Heart right ventricle (tissue), 16 donors: Measurements from ENCODE around the gene CCDC39. TPM values are rescaled to one million over a fixed set of nuclear protein-coding genes. Genes with fewer than 3 reads are reported as not detected.

ENCODE experiments used
- ATAC-seq, 8 donors: fragments of 200-7000 bp; cut with Tn5 transposase; one replicate each; pipeline ENCODE4 v1.9.1; 2020; ENCODE audit warnings: mild to moderate bottlenecking in 8 of 8, moderate library complexity in 8 of 8, moderate number of reproducible peaks in 1 of 8
- DNase-seq, 2 donors: peaks; one replicate each; pipeline ENCODE4 v3.0.0-alpha.2; 2020
- H3K27ac ChIP-seq, 10 donors: fragments of 200-600 bp; sonication (generic) in 2 of 10; one replicate each; pipeline versions ENCODE4 v1.5.0 to v1.8.0; 2020 to 2022; ENCODE audit warnings: mild to moderate bottlenecking in 3 of 10
- H3K27me3 ChIP-seq, 7 donors: fragments of 200-600 bp; one replicate each; pipeline ENCODE4 v1.8.0; 2021 to 2022; ENCODE audit warnings: mild to moderate bottlenecking in 2 of 7
- H3K36me3 ChIP-seq, 9 donors: fragments of 200-600 bp; sonication (generic) in 1 of 9; one replicate each; pipeline versions ENCODE4 v1.5.0 to v1.8.0; 2020 to 2022; ENCODE audit warnings: mild to moderate bottlenecking in 2 of 9
- H3K4me1 ChIP-seq, 9 donors: fragments of 200-600 bp; sonication (generic) in 1 of 9; one replicate each; pipeline versions ENCODE4 v1.5.0 to v1.8.0; 2020 to 2022; ENCODE audit warnings: mild to moderate bottlenecking in 4 of 9
- H3K4me3 ChIP-seq, 10 donors: fragments of 200-600 bp; sonication (generic) in 2 of 10; one replicate each; pipeline versions ENCODE4 v1.5.0 to v1.8.0; 2020 to 2022; ENCODE audit warnings: mild to moderate bottlenecking in 7 of 10, moderate library complexity in 2 of 10
- H3K9me3 ChIP-seq, 11 donors: fragments of 200-600 bp in 10 of 11; sonication (generic) in 2 of 11; one replicate each; pipeline versions ENCODE4 v1.5.0 to v1.8.0; 2013 to 2022; ENCODE audit warnings: mild to moderate bottlenecking in 2 of 11, control low read depth in 1 of 11, moderate library complexity in 1 of 11
- WGBS, 2 donors: extraction: QIAGEN DNeasy Blood & Tissue Kit; methylation state at CpG; one replicate each; pipeline ENCODE4 v1.1.7; 2013; ENCODE audit warnings: inconsistent platforms in 1 of 2; 5-methylcytosine and 5-hydroxymethylcytosine counted together
- intact Hi-C, 10 donors: fragments of 100-400 bp; cut with DNase I; formaldehyde crosslinking; loops; one replicate each; pipeline versions ENCODE4 v1.11.1 to v1.14.2; 2022
- polyA plus RNA-seq, 2 donors: library from polyadenylated mRNA; stranded (reverse); fragments of 200-250 nt; gene quantifications; one replicate each; pipeline ENCODE4 v1.2.3, GENCODE V29; 2013
- total RNA-seq, 10 donors: library from RNA; stranded (reverse); fragmentation: NEBNext Ultra II Directional in 3 of 10; extraction: Animal tissue kit (Norgen Biotek cat#: 25700) in 3 of 10; gene quantifications; one replicate each; pipeline versions ENCODE4 v1.2.1 to v1.2.4, GENCODE V29; 2021 to 2023
- TF ChIP-seq, protein P1 (sequence below), 9 donors: fragments of 200-600 bp; sonication (generic) in 2 of 9; IDR thresholded peaks; one replicate each; pipeline versions ENCODE4 v1.5.0 to v1.8.0; 2021 to 2022; ENCODE audit warnings: antibody characterized with exemption in 9 of 9, mild to moderate bottlenecking in 5 of 9, moderate library complexity in 1 of 9
- donor health status: Arrhythmogenic right ventricular cardiomyopathy.
- donor health status: ischemic (EF 13 %, LVEDD 7.1; RV severe dilation, severe dysfunction).
- donor health status: healthy with polysubstance abuse.
- donor health status: DM: no; HTN: yes; CAD: no.
- donor health status: DM: no; HTN: no; CAD: no.
- donor health status: ischemic (EF 25% LVEDD 6.9; RV normal size, moderate dysfunction).
- donor health status: ischemic (EF 25% LVEDD 5.7; RV mildly dilated, moderate dysfunction).
- donor health status: healthy.
- donor health status: DM: yes; HTN: yes; CAD: no.
- donor health status: Ischemic cardiomyopathy.
- donor health status: ischemic (EF 35%, LVEDD 5.7; RV mildly dilated, moderate dysfunction).
- donor health status: nonischemic (EF 11% LVEDD 7.7; RV severe dilation, severe dysfunction).
- donor health status: DM: yes; HTN: yes; CAD: no.
- donor health status: PGD.
- donor health status: ischemic (EF 29% LVEDD 5.4; RV normal size, mild dysfunction).
- donor health status: nonischemic (EF 23%, LVEDD 6.1; RV moderate dilation, normal function).

The CCDC39 gene
- total and polyA plus RNA-seq, 12 donors = 0.15 TPM; not detected in 11

- ATAC-seq (no peak), DNase-seq (no peak)
- no peak overlapping the region for H3K27ac ChIP-seq
- intact Hi-C loops = no loop called here
- H3K4me1 ChIP-seq = no peaks in the 10 kb centered on the region
- TF ChIP-seq, protein P1, sequence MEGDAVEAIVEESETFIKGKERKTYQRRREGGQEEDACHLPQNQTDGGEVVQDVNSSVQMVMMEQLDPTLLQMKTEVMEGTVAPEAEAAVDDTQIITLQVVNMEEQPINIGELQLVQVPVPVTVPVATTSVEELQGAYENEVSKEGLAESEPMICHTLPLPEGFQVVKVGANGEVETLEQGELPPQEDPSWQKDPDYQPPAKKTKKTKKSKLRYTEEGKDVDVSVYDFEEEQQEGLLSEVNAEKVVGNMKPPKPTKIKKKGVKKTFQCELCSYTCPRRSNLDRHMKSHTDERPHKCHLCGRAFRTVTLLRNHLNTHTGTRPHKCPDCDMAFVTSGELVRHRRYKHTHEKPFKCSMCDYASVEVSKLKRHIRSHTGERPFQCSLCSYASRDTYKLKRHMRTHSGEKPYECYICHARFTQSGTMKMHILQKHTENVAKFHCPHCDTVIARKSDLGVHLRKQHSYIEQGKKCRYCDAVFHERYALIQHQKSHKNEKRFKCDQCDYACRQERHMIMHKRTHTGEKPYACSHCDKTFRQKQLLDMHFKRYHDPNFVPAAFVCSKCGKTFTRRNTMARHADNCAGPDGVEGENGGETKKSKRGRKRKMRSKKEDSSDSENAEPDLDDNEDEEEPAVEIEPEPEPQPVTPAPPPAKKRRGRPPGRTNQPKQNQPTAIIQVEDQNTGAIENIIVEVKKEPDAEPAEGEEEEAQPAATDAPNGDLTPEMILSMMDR (IDR thresholded peaks at IDR 0.05) = no peak
- H3K4me3 ChIP-seq = no peak overlapping the region
- peaks cover 0 to 2% (median 0%) of the 10 kb centered on the region in 11 donors for H3K9me3 ChIP-seq
- no peaks in the 10 kb centered on the region for H3K36me3 ChIP-seq
- H3K27me3 ChIP-seq = peaks cover 0 to 10% (median 5%) of the 10 kb centered on the region in 7 donors
- 88 to 92% methylated on average over 1 of the region's 1 CpG for WGBS, 2 donors
Observed at GRCh38 chr3:180693656-180694055, 14.4 kb upstream of the CCDC39 start.

DNA sequence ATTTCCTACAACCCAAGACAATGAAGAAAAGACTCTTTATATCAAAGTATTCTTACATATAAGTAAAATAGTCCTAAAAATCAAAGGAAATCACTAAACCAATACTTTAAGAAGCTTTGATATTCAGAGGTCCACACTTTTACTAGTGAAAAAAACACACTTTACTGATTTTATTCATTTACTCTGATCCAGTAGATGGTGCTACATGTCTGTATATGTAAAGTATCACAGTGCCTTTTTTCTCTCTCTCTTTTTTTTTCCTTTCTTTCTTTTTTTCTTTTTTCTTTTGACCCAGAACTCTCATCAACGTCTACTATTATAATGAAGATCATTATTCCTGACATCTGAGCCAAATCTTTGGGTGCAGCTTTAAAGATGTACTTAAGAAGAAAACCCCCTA is 10.8 kb upstream of the CCDC39 start:
- 3 to 6% methylated on average over 1 of the region's 1 CpG for WGBS, 2 donors
- intact Hi-C loops = no loop called here

DNA sequence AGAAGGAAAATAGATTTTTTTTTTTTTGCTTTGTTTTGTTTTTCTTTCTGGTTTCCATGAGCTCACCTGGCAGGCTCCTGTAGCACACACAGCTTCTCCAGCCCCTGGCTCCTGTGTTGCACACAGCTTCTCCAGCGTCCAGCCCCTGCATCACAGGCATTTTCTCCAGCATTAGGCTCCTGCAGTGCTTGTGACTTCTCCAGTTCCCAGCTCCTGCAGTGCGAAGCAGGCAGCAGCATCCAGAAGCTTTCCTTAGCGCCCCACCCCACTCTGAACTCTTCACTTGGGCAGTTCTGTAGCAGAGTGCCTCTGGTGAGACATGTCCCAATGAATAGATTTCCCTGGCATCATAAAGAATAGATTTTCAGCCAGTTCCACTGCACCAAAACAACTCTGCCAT is 5.5 kb upstream of the CCDC39 start:
- Histone ChIP-seq H3K9me3 (peaks cover 0 to 6% (median 0%) of the 10 kb centered on the region in 11 donors), H3K36me3 (no peaks in the 10 kb centered on the region), H3K27me3 (peaks cover 0 to 27% (median 14%) of the 10 kb centered on the region in 7 donors), H3K4me1 (peaks cover 0 to 7% (median 5%) of the 10 kb centered on the region in 9 donors), H3K27ac (no peak overlapping the region), H3K4me3 (no peak overlapping the region)
- ATAC-seq (no peak), DNase-seq (no peak)
- TF ChIP-seq, protein P1 (IDR thresholded peaks at IDR 0.05) = no peak
- WGBS, 2 donors = 14 to 15% methylated on average over 3 of the region's 3 CpGs
- intact Hi-C loops = no loop called here

More for the DNA sequence above, 10.8 kb upstream of the CCDC39 start:
- Histone ChIP-seq H3K4me1 (no peaks in the 10 kb centered on the region), H3K27ac (no peak overlapping the region), H3K4me3 (no peak overlapping the region), H3K9me3 (peaks cover 0 to 6% (median 0%) of the 10 kb centered on the region in 11 donors), H3K27me3 (peaks cover 0 to 18% (median 0%) of the 10 kb centered on the region in 7 donors), H3K36me3 (no peaks in the 10 kb centered on the region)
- TF ChIP-seq, protein P1 (IDR thresholded peaks at IDR 0.05) = no peak
- ATAC-seq (no peak), DNase-seq (no peak)

DNA sequence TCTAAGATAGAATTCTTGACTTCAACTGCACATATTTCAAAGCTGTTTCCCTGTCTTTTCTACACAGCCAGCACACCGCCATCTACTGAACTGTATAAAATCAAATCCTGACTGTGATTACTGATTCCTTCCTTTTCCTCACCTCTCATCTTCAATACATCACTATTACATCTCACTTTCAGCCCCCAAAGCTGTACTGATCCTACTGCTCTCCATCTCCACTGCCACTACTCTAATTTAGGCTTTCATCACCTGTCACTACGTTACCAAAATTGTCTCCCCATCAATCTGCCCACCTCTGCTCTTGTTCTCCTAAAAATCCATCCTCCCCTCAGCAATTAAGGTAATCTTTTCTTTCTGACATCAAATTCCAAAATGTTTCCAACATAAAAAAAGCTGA is 4.5 kb upstream of the CCDC39 start:
- 60 to 66% methylated on average over 2 of the region's 2 CpGs for WGBS, 2 donors
- intact Hi-C loops = no loop called here
- Histone ChIP-seq H3K4me3 (no peak overlapping the region), H3K27ac (no peak overlapping the region), H3K27me3 (peaks cover 0 to 35% (median 24%) of the 10 kb centered on the region in 7 donors), H3K9me3 (peaks cover 0 to 6% (median 0%) of the 10 kb centered on the region in 11 donors), H3K36me3 (no peaks in the 10 kb centered on the region), H3K4me1 (peaks cover 0 to 17% (median 12%) of the 10 kb centered on the region in 9 donors)
- ATAC-seq (no peak), DNase-seq (no peak)
- TF ChIP-seq, protein P1 (IDR thresholded peaks at IDR 0.05) = no peak
